Measurements from ENCODE around the gene MAP4K2. TPM values are rescaled to one million over a fixed set of nuclear protein-coding genes. Genes with fewer than 3 reads are reported as not detected.

Gene MAP4K2
- total RNA-seq, 2 donors from 2014 or later: 19.4 to 20.4 TPM

GRCh38 chr11:64771861-64772260 lies 31.2 kb downstream of the MAP4K2 start:
- H3K36me3 ChIP-seq: peaks cover 98% of the 10 kb centered on the region
- peaks cover 0 to 55% of the 10 kb centered on the region in 2 donors for H3K4me1 ChIP-seq
- H3K27ac ChIP-seq: no peak overlapping the region
- H3K9me3 ChIP-seq: no peaks in the 10 kb centered on the region
- no peak for DNase-seq (ENCODE audit: low spot score)
- H3K27me3 ChIP-seq: no peaks in the 10 kb centered on the region
- no peak for TF ChIP-seq CTCF (IDR thresholded peaks at IDR 0.05)
- no peak overlapping the region for H3K4me3 ChIP-seq

- peaks cover 0 to 38% of the 10 kb centered on the region in 2 donors for H3K4me1 ChIP-seq
- no peak overlapping the region for H3K4me3 ChIP-seq
- DNase-seq (ENCODE audit: low spot score): no peak
- peaks cover 98% of the 10 kb centered on the region for H3K36me3 ChIP-seq
- no peak overlapping the region for H3K27ac ChIP-seq
- TF ChIP-seq CTCF (IDR thresholded peaks at IDR 0.05): no peak
- no peaks in the 10 kb centered on the region for H3K9me3 ChIP-seq
- H3K27me3 ChIP-seq: no peaks in the 10 kb centered on the region
These were observed 32.9 kb downstream of the MAP4K2 start for GRCh38 chr11:64770120-64770519.

GRCh38 chr11:64769283-64769682 lies 33.7 kb downstream of the MAP4K2 start:
- peaks cover 98% of the 10 kb centered on the region for H3K36me3 ChIP-seq
- TF ChIP-seq CTCF (IDR thresholded peaks at IDR 0.05): no peak
- peaks cover 0 to 37% of the 10 kb centered on the region in 2 donors for H3K4me1 ChIP-seq
- H3K27me3 ChIP-seq: no peaks in the 10 kb centered on the region
- no peak overlapping the region for H3K27ac ChIP-seq
- H3K9me3 ChIP-seq: no peaks in the 10 kb centered on the region
- DNase-seq (ENCODE audit: low spot score): no peak
- no peak overlapping the region for H3K4me3 ChIP-seq

- H3K4me3 ChIP-seq: no peak overlapping the region
- no peak overlapping the region for H3K27ac ChIP-seq
- no peak for TF ChIP-seq CTCF (IDR thresholded peaks at IDR 0.05)
- H3K9me3 ChIP-seq: no peaks in the 10 kb centered on the region
- peaks cover 98% of the 10 kb centered on the region for H3K36me3 ChIP-seq
- H3K27me3 ChIP-seq: no peaks in the 10 kb centered on the region
- DNase-seq (ENCODE audit: low spot score): no peak
- peaks cover 1 to 39% of the 10 kb centered on the region in 2 donors for H3K4me1 ChIP-seq
These were observed 34.7 kb downstream of the MAP4K2 start for GRCh38 chr11:64768300-64768694.

- DNase-seq (ENCODE audit: low spot score): peak; percentile 82
- H3K36me3 ChIP-seq: peaks cover 96% of the 10 kb centered on the region
- H3K27ac ChIP-seq: peak overlapping the region in 1 of 2 donors; percentile 55
- peaks cover 2 to 39% of the 10 kb centered on the region in 2 donors for H3K4me1 ChIP-seq
- no peaks in the 10 kb centered on the region for H3K9me3 ChIP-seq
- no peak overlapping the region for H3K4me3 ChIP-seq
- H3K27me3 ChIP-seq: no peaks in the 10 kb centered on the region
- TF ChIP-seq CTCF (IDR thresholded peaks at IDR 0.05): peak; percentile 78 to 85
These were observed 35.4 kb downstream of the MAP4K2 start for GRCh38 chr11:64767344-64768299.

Measured in right atrium auricular region (tissue), 2 donors.